PC-3 (cell line): Measurements from ENCODE around the gene DDX3X. TPM values are rescaled to one million over a fixed set of nuclear protein-coding genes. Genes with fewer than 3 reads are reported as not detected.

Experiments
- ATAC-seq: fragments of 200-7000 bp; cut with Tn5 transposase; 2 replicates; pipeline ENCODE4 v1.9.1; 2020; ENCODE audit warnings: mild to moderate bottlenecking, moderate library complexity
- BruUV-seq: library from RNA; stranded (reverse); fragments of 400-500 nt; replicated peaks from 2 replicates; lab custom pipeline; 2021; lab: Mats Ljungman, UMichigan
- CTCF ChIA-PET: fragments of 300-600 bp; sonication (Branson Sonifier 250); formaldehyde crosslinking; loops from one replicate; lab custom pipeline; 2022; ENCODE audit warnings: antibody characterized with exemption; lab: Charles Lee
- POLR2A ChIA-PET: fragments of 300-600 bp; sonication (Branson Sonifier 250); formaldehyde crosslinking; loops from one replicate; lab custom pipeline; 2022; ENCODE audit warnings: antibody characterized with exemption; ENCODE audit not compliant: unreplicated experiment; lab: Charles Lee
- DNase-seq: peaks from one replicate; pipeline ENCODE4 v3.0.0-alpha.2; 2015
- H2AFZ ChIP-seq: fragments of 300-600 bp; sonication (generic); 2 replicates; pipeline ENCODE4 v1.6.0; 2016; ENCODE audit warnings: antibody characterized with exemption, low read length
- H3F3A ChIP-seq: fragments of 300-600 bp; sonication (generic); one replicate; pipeline ENCODE4 v1.6.0; 2017; ENCODE audit warnings: antibody characterized with exemption, low read length, control low read depth, mild to moderate bottlenecking; ENCODE audit not compliant: unreplicated experiment
- H3K27ac ChIP-seq: fragments of 300-600 bp; sonication (generic); 2 replicates; pipeline ENCODE4 v1.5.1; 2016; ENCODE audit warnings: mild to moderate bottlenecking, low read length
- H3K27me3 ChIP-seq: fragments of 300-600 bp; sonication (generic); 2 replicates; pipeline ENCODE4 v1.6.1; 2016; ENCODE audit warnings: low read length, mixed read lengths
- H3K36me3 ChIP-seq: fragments of 300-600 bp; sonication (generic); 2 replicates; pipeline ENCODE4 v1.6.1; 2016; ENCODE audit warnings: low read depth, mixed run types, low read length, mixed read lengths
- H3K4me1 ChIP-seq: fragments of 300-600 bp; sonication (generic); 2 replicates; pipeline ENCODE4 v1.5.1; 2016; ENCODE audit warnings: low read length; ENCODE audit not compliant: insufficient read depth
- H3K4me2 ChIP-seq: fragments of 300-600 bp; sonication (generic); 2 replicates; pipeline ENCODE4 v1.6.0; 2016; ENCODE audit warnings: low read length
- H3K4me3 ChIP-seq: fragments of 300-600 bp; sonication (generic); 2 replicates; pipeline ENCODE4 v1.5.1; 2016; ENCODE audit warnings: mild to moderate bottlenecking, low read length, mixed read lengths
- H3K79me2 ChIP-seq: fragments of 300-600 bp; sonication (generic); 2 replicates; pipeline ENCODE4 v1.6.1; 2017; ENCODE audit warnings: low read length, mixed read lengths
- H3K9ac ChIP-seq: fragments of 300-600 bp; sonication (generic); 2 replicates; pipeline ENCODE4 v1.6.0; 2016; ENCODE audit warnings: mild to moderate bottlenecking, low read length
- H3K9me2 ChIP-seq: fragments of 300-600 bp; sonication (generic); replicated peaks from 2 replicates; pipeline ENCODE4 v1.6.1; 2016; ENCODE audit warnings: mixed run types, low read length, mixed read lengths
- H3K9me3 ChIP-seq: fragments of 300-600 bp; sonication (generic); 2 replicates; pipeline ENCODE4 v1.6.1; 2016; ENCODE audit warnings: low read length, mixed read lengths
- H4K20me1 ChIP-seq: fragments of 300-600 bp; sonication (generic); 2 replicates; pipeline ENCODE4 v1.6.1; 2016; ENCODE audit warnings: low read length, mixed read lengths
- CTCF ChIP-seq: fragments of 300-600 bp; sonication (generic); conservative IDR thresholded peaks from 2 replicates; pipeline ENCODE4 v1.5.1; 2017; ENCODE audit warnings: antibody characterized with exemption, low read depth, mild to moderate bottlenecking, low read length
- EZH2 ChIP-seq: fragments of 300-600 bp; sonication (generic); IDR thresholded peaks from one replicate; pipeline ENCODE4 v1.6.1; 2017; ENCODE audit warnings: antibody characterized with exemption, mild to moderate bottlenecking, low read length; ENCODE audit not compliant: unreplicated experiment
- EZH2phosphoT487 ChIP-seq: fragments of 300-600 bp; sonication (generic); IDR thresholded peaks from 2 replicates; pipeline ENCODE4 v1.6.1; 2018; ENCODE audit warnings: mild to moderate bottlenecking, antibody characterized with exemption, low read length, borderline replicate concordance
- intact Hi-C: fragments of 100-400 bp; cut with micrococcal nuclease; formaldehyde crosslinking; loops from 2 replicates; pipeline ENCODE4 v1.9.0; 2023
- total RNA-seq: library from RNA; depleted of rRNA; stranded (reverse); fragments of >200 nt; gene quantifications from 2 replicates; pipeline ENCODE4 v1.2.3, GENCODE V29; 2014

The DDX3X gene
- total RNA-seq, 1 experiment from 2014 or later: 185 TPM

DNA sequence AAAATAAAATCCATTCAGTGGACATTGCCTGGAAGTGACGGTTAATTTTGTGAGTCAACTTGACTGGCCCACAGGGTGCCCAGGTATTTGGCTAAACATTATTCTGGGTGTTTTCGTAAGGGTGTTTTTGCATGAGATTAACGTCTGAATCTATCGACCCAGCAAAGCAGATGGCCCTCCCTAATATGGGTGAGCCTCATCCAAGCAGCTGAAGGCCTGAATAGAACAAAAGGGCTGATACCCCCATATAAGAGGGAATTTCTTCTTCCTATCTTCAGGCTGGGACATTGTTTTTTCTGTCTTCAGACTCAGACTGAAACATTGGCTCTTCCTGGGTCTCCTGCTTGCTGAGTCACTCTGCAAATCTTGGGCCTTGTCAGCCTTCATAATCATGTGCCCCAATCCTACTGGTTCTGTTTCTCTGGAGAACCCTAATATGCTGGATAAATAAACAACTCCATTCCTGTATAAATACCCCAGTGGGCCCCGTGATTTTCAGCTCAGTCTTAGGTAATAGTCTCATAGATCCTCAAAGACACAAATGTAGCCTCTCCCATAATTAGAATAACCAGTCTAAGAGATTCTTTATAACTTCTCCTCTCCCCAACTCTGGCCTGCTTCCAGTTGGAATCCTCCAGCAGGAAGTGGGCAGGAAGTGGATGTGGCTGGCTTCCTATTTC, 33.1 kb upstream of the DDX3X start:
- ChIA-PET POLR2A (no interaction called here), CTCF (no interaction called here)
- Histone ChIP-seq H3K27me3 (no peaks in the 10 kb centered on the region), H2AFZ (no peak overlapping the region), H4K20me1 (no peaks in the 10 kb centered on the region), H3K9me2 (no peaks in the 10 kb centered on the region), H3K4me1 (peaks cover 23% of the 10 kb centered on the region), H3K27ac (peak overlapping the region; percentile 37), H3K9ac (no peak overlapping the region), H3K36me3 (no peaks in the 10 kb centered on the region), H3K9me3 (no peaks in the 10 kb centered on the region), H3F3A (no peaks in the 10 kb centered on the region), H3K4me2 (0 out of 2 replicates have a peak overlapping the region, but pooled peaks have one; percentile 30), H3K4me3 (no peak overlapping the region), H3K79me2 (no peaks in the 10 kb centered on the region)
- peak; percentile 42 for DNase-seq
- BruUV-seq: no TSS peak
- intact Hi-C loops: no loop called here
- TF ChIP-seq EZH2phosphoT487: no peak
- peak; percentile 53 for ATAC-seq

GRCh38 chrX:41301438-41301824, 32.5 kb upstream of the DDX3X start:
- Histone ChIP-seq H3K9me2 (no peaks in the 10 kb centered on the region), H3K9ac (no peak overlapping the region), H3K27me3 (no peaks in the 10 kb centered on the region), H3K36me3 (no peaks in the 10 kb centered on the region), H3K9me3 (no peaks in the 10 kb centered on the region), H3K27ac (peak overlapping the region; percentile 37), H3K4me3 (no peak overlapping the region), H3K4me2 (0 out of 2 replicates have a peak overlapping the region, but pooled peaks have one; percentile 30), H3K4me1 (peaks cover 23% of the 10 kb centered on the region), H4K20me1 (no peaks in the 10 kb centered on the region), H3F3A (no peaks in the 10 kb centered on the region), H3K79me2 (no peaks in the 10 kb centered on the region), H2AFZ (no peak overlapping the region)
- POLR2A ChIA-PET: no interaction called here
- no peak for DNase-seq
- no peak for TF ChIP-seq EZH2
- TF ChIP-seq CTCF: no peak
- ATAC-seq: peak; percentile 38
- no TSS peak for BruUV-seq
- intact Hi-C loops: no loop called here
- CTCF ChIA-PET: no interaction called here

GRCh38 chrX:41302370-41302769, 31.6 kb upstream of the DDX3X start:
- H3K4me3 ChIP-seq: no peak overlapping the region
- no peaks in the 10 kb centered on the region for H3K36me3 ChIP-seq
- DNase-seq (peak; percentile 54), ATAC-seq (no peak)
- H3K4me2 ChIP-seq: no peak overlapping the region
- H2AFZ ChIP-seq: no peak overlapping the region
- H3K27ac ChIP-seq: no peak overlapping the region
- no peaks in the 10 kb centered on the region for H3K9me2 ChIP-seq
- no peaks in the 10 kb centered on the region for H3K27me3 ChIP-seq
- CTCF ChIA-PET: interaction anchor here (0.5 to 0.6 kb wide), 2 partner anchors 23 to 691 kb away, joined by 5 to 8 read pairs; no protein-coding TSS in a partner anchor
- H4K20me1 ChIP-seq: no peaks in the 10 kb centered on the region
- TF ChIP-seq CTCF (no peak), EZH2phosphoT487 (no peak), EZH2 (no peak)
- H3K4me1 ChIP-seq: peaks cover 23% of the 10 kb centered on the region
- intact Hi-C loops: no loop called here
- BruUV-seq: no TSS peak
- POLR2A ChIA-PET: no interaction called here
- H3K9ac ChIP-seq: no peak overlapping the region
- no peaks in the 10 kb centered on the region for H3F3A ChIP-seq
- H3K9me3 ChIP-seq: no peaks in the 10 kb centered on the region
- no peaks in the 10 kb centered on the region for H3K79me2 ChIP-seq
